Measurements from ENCODE around the gene PGS1. TPM values are rescaled to one million over a fixed set of nuclear protein-coding genes. Genes with fewer than 3 reads are reported as not detected.
"Not testable (repeated sequence)": the region's sequence is repeated elsewhere in the genome, so short reads cannot be mapped to it uniquely, and the experiment has no call there.

Gene PGS1
- total RNA-seq, 2 experiments from 2014 or later, result 70.2 to 73.2 TPM

DNA sequence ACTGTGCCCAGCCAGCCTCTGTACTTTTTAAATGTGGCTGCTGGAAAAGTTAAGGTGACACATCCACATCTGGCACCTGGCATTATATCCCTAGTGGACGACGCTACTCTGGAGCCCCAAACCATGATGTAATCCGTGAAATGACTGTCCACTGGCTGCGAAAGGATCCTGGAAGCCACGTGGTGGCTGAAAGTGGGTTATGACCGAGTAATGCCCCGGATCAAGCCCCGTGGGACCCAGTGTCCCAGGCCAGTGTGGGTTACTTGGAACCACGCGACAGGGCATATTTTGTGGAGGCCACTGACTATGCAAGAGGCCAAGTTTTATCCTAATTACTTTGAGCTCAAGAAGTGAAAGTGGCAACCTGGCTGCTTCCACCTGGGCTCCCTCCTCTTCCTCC lies 79.6 kb downstream of the PGS1 start:
- Mint-ChIP-seq H3K36me3 (no peaks in the 10 kb centered on the region), H3K4me1 (no peaks in the 10 kb centered on the region), H3K4me3 (no peak overlapping the region), H3K9me3 (no peaks in the 10 kb centered on the region), H3K27me3 (no peaks in the 10 kb centered on the region), H3K27ac (no peak overlapping the region)
- ATAC-seq (ENCODE audit: low read depth) (no peak), DNase-seq (no peak)
- POLR2A ChIA-PET, result interaction anchor here (0.7 kb wide), 1 partner anchor 97 kb away, joined by 5 read pairs; no protein-coding TSS in a partner anchor

DNA sequence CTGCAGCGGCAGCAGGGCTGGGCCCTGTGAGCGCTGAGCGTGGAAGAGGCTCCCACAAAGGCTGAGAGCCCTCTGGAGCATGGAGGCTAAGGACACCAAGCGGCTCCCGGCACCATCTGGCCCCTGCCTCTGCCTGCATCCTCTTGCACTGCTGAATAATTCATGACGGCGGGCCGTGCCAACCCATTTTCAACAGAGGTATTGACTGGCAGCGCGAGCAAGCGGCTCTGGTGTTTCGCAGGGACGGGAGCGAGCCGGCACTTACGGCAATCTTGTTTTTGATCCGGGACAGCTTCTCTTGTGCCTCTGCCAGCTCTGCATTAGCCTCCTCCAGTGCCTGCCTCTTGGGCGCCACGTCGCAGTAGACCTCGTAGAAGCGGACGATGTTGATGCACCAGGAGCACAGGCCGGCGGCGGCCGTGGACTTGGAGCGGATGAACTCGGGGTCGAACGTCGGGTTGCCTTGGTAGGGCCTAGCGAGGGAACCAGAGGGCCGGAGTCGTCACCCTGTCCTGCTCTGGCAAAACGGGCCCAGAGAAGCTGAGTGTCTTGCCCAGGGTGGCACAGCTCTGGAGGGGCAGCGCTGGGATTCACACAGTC lies 80.4 kb downstream of the PGS1 start:
- POLR2A ChIA-PET, result no interaction called here
- Mint-ChIP-seq H3K27me3 (no peaks in the 10 kb centered on the region), H3K4me1 (no peaks in the 10 kb centered on the region), H3K36me3 (no peaks in the 10 kb centered on the region), H3K27ac (no peak overlapping the region), H3K9me3 (no peaks in the 10 kb centered on the region), H3K4me3 (no peak overlapping the region)
- no peak for ATAC-seq (ENCODE audit: low read depth)
- DNase-seq, result no peak

DNA sequence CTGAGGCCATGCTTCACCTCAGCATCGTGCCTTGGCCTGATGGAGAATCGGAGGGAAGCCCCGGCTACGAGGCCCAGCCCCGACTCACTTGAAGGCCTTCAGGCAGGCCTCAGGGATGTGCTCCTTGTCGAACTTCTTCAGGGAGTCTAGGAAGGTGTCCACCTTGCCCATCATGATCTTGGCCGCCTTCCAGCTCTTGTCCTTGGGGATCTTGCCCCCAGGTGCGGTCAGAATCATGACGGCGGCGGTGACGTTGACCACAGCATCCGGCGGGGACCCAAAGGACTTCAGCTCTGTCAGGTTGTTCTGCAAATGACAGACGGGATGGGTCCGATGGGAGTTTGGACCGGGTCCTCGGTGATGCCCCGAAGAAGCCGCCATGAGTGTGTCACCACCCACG lies 81.2 kb downstream of the PGS1 start:
- H3K4me1 Mint-ChIP-seq, result no peaks in the 10 kb centered on the region
- ATAC-seq (ENCODE audit: low read depth) (no peak), DNase-seq (no peak)
- no peaks in the 10 kb centered on the region for H3K9me3 Mint-ChIP-seq
- H3K36me3 Mint-ChIP-seq, result no peaks in the 10 kb centered on the region
- H3K27ac Mint-ChIP-seq, result no peak overlapping the region
- POLR2A ChIA-PET, result no interaction called here
- no peaks in the 10 kb centered on the region for H3K27me3 Mint-ChIP-seq
- H3K4me3 Mint-ChIP-seq, result no peak overlapping the region

DNA sequence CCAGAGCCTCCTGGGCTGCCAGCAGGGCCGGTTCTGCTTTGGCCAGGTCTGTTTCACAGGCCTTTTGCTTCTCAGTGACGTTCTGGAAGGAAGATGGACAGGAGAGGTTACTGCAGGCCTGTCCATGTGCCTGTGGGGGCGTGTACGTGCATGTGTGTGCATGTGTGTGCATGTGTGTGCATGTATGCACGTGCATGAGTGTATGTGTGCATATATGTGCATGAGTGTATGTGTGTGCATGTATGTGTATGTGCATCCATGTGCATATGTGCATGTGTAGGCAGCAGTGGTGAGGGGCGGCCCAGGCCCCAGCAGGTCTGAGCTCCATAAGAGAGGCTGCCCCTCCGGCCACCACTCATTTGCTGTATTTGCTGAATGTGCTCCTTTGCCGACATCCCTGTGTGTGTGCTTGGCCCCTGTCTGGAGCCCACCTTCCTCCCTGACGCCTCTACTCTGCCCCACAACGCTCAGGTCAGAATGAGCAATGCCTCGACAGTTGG lies 81.8 kb downstream of the PGS1 start:
- H3K4me1 Mint-ChIP-seq, result no peaks in the 10 kb centered on the region
- H3K27me3 Mint-ChIP-seq, result no peaks in the 10 kb centered on the region
- H3K27ac Mint-ChIP-seq, result no peak overlapping the region
- POLR2A ChIA-PET, result no interaction called here
- DNase-seq, result no peak
- no peaks in the 10 kb centered on the region for H3K9me3 Mint-ChIP-seq
- no peaks in the 10 kb centered on the region for H3K36me3 Mint-ChIP-seq
- no peak overlapping the region for H3K4me3 Mint-ChIP-seq
- no peak for ATAC-seq (ENCODE audit: low read depth)

DNA sequence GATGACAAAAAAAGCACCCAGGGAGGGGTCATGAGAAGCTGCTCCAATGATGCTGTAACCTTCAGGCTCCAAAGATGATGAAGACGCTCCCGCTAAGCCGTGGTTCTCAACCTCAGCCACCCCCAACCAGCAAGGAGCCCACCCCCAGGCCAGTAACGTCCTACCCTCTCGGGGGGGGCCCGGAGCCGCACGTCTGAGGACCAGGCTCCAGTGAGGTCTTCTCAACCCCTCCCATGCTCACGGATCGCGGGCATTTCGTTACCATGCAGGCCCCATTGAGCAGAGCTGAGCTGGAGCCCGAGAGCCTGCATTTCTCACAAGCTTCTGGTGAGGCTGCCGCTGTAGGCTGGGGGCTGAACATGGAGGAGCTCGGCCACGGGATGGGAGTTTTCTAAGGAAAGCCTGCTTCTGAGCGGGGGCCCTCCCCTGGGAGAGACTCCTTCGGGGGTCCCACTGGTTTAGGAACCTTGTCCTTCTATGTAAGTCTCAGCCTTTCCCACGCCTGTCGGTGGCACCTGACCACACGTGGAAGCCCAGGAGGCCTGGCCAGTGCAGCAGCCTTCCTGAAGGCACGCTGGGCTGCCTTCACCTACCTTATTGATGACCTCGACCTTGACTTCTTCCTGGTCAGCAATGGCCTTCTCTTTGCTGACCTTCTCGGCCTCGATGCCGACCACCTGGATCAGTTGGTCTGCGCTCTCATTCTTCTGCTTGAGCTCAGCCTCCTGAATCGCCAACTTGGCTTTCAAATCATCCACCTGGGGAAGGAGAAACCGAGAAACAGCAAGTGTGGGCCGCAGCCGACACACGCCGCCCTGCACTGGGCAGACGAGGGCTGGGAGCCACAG lies 82.7 kb downstream of the PGS1 start:
- POLR2A ChIA-PET, result no interaction called here
- no peaks in the 10 kb centered on the region for H3K36me3 Mint-ChIP-seq
- H3K9me3 Mint-ChIP-seq, result no peaks in the 10 kb centered on the region

DNA sequence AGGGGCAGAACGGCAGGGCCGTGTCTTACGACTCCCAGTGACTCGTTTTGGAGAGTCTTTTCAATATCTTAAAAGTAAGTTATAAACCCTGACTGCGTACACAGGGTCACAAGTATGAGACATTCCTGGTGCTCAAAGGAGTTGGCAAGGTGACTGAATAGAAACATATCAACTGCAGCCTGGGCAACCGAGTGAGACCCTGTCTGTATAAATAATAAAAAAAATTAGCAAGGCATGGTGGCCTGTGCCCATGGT lies 83.3 kb downstream of the PGS1 start:
- DNase-seq (no peak), ATAC-seq (ENCODE audit: low read depth) (no peak)
- Mint-ChIP-seq H3K36me3 (no peaks in the 10 kb centered on the region), H3K27me3 (no peaks in the 10 kb centered on the region), H3K4me3 (no peak overlapping the region), H3K27ac (no peak overlapping the region), H3K4me1 (no peaks in the 10 kb centered on the region), H3K9me3 (no peaks in the 10 kb centered on the region)
- POLR2A ChIA-PET, result no interaction called here

More for the DNA sequence above, 82.7 kb downstream of the PGS1 start:
- Mint-ChIP-seq H3K4me3 (no peak overlapping the region), H3K27me3 (no peaks in the 10 kb centered on the region), H3K4me1 (no peaks in the 10 kb centered on the region), H3K27ac (no peak overlapping the region)
- DNase-seq (no peak), ATAC-seq (ENCODE audit: low read depth) (no peak)

DNA sequence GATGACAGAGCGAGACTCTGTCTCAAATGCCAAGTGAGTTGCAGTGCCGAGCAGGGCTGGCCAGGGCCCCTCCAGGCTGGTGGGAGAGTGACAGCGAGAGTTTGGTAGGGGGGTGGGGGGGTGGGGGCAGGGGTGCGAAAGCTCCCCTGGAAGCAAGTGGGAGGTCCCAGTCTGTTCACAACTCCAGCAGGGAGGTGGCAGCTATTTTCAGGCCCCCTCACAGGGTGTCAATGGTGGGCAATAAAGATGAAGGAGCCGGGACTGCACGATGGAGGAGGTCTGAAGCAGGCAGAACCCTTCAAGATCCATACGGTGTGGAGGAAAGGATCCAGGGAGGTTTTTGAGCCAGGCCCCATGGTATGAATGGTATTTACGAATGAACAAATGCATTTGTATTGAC lies 83.7 kb downstream of the PGS1 start:
- ATAC-seq (ENCODE audit: low read depth), result no peak

DNA sequence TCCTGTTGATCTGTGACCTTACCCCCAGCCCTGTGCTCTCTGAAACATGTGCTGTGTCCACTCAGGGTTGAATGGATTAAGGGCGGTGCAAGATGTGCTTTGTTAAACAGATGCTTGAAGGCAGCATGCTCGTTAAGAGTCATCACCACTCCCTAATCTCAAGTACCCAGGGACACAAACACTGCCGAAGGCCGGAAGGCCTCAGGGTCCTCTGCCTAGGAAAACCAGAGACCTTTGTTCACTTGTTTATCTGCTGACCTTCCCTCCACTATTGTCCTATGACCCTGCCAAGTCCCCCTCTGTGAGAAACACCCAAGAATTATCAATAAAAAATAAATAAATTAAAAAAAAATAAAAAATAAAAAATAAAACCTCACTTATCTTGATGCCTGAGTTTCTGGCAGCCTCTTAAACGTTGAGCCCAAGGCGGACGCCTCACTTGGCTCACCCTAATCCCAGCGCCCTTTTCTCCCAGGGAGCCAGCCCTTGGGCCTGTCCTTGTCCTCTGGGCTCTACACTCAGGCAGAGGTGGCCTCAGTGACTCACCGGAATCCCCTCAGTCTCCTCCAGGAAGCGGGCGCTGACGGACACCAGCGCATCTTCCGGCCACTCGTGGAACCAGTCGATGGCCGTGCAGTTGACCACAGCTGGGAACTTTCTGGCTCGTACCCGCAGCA lies 87.8 kb downstream of the PGS1 start:
- H3K27ac Mint-ChIP-seq; H3K4me1 Mint-ChIP-seq; H3K4me3 Mint-ChIP-seq; DNase-seq; H3K36me3 Mint-ChIP-seq; H3K27me3 Mint-ChIP-seq; H3K9me3 Mint-ChIP-seq; ATAC-seq (ENCODE audit: low read depth); POLR2A ChIA-PET: not testable (repeated sequence)

More for the DNA sequence above, 83.7 kb downstream of the PGS1 start:
- Mint-ChIP-seq H3K4me3 (no peak overlapping the region), H3K27me3 (no peaks in the 10 kb centered on the region), H3K27ac (no peak overlapping the region), H3K36me3 (no peaks in the 10 kb centered on the region), H3K4me1 (no peaks in the 10 kb centered on the region), H3K9me3 (no peaks in the 10 kb centered on the region)
- DNase-seq, result no peak
- POLR2A ChIA-PET, result no interaction called here

DNA sequence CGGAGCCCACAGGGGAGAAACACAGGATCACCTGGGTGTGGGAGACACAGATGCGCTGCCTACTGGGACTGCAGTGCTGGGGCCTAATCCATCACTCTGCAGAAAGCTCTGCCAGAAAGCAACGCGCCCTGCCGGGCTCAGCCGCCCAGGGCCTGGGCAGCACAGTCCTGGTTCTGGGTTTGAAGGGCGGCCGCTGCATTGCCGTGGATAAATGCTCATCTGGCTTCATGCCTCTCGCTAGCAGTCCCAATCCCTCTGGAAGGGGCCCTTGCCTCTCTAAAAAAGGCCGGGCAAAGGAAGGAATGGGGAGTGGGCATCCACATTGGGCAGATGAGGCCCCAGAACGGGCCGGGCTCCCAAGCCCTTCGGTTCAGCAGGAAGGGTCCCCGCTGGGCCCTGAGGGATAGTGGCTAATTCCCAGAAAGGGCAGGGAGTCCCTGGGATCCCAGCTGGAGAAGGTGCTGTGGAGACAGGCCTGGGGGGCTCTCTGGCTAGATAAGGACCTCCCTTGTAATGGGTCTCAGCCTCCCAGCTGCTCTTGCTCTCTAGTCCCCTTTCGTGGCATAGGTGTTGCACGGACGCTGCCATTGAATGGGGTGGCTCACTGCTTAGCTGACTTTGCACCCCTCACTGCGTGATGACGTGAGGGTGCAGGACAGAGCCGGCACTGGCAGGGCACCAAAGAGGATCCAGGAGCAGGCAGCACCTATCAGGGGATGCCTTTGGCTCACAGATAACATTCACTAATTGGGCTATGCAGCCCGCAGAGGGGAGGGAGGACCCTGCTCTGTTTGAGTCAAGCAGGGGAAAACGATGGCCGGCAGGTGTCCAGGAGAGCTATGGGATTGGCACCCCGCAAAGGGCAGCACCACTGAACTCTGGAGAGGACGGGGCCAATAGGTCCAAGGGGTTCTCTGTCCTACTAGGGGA lies 88.6 kb downstream of the PGS1 start:
- DNase-seq (no peak), ATAC-seq (ENCODE audit: low read depth) (no peak)
- POLR2A ChIA-PET, result no interaction called here
- H3K36me3 Mint-ChIP-seq, result no peaks in the 10 kb centered on the region
- H3K9me3 Mint-ChIP-seq, result no peaks in the 10 kb centered on the region
- no peak overlapping the region for H3K4me3 Mint-ChIP-seq
- no peak overlapping the region for H3K27ac Mint-ChIP-seq
- no peaks in the 10 kb centered on the region for H3K4me1 Mint-ChIP-seq
- H3K27me3 Mint-ChIP-seq, result no peaks in the 10 kb centered on the region

DNA sequence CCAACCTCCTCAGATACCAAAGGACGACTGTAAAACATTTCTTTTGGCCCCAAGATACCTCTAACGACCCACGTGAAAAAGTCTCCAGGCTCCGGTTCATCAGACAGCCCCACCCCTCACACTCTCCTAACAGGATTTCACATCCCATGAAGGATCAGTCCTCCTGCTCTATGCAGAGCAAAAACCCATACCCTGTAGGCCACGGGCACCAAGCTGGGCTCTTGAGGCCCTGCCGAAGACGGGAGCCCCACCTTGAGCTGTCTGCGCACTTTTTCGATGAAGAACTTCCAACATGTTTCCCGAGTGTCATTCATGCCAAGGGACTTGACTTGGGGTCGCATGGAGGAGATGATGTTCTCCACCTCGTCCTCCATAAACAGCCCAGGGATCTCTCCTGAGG lies 89.9 kb downstream of the PGS1 start:
- Mint-ChIP-seq H3K27ac (no peak overlapping the region), H3K4me1 (peaks cover 4% of the 10 kb centered on the region), H3K27me3 (no peaks in the 10 kb centered on the region), H3K36me3 (no peaks in the 10 kb centered on the region), H3K4me3 (no peak overlapping the region), H3K9me3 (no peaks in the 10 kb centered on the region)
- POLR2A ChIA-PET, result no interaction called here
- ATAC-seq (ENCODE audit: low read depth) (no peak), DNase-seq (no peak)

DNA sequence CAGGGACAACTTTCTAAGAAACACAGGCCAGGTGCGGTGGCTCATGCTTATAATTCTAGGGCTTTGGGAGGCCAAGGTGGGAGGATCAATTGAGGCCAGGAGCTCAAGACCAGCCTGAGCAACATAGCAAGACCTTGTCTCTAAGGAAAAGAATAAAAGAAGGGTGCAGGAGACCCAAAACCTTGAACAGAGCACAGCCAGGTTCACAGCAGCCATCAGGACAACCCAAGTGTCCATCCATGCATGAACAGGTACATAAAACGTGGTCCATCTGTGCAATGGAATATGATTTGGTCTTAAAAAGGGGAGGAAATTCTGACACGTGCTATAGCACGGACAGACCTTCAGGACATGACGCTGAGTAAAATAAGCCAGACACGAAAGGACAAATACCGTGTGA lies 91.0 kb downstream of the PGS1 start:
- H3K4me3 Mint-ChIP-seq, result no peak overlapping the region
- H3K36me3 Mint-ChIP-seq, result no peaks in the 10 kb centered on the region
- POLR2A ChIA-PET, result no interaction called here
- peaks cover 3% of the 10 kb centered on the region for H3K27me3 Mint-ChIP-seq
- DNase-seq (no peak), ATAC-seq (ENCODE audit: low read depth) (no peak)
- peaks cover 6% of the 10 kb centered on the region for H3K4me1 Mint-ChIP-seq
- no peak overlapping the region for H3K27ac Mint-ChIP-seq
- H3K9me3 Mint-ChIP-seq, result no peaks in the 10 kb centered on the region

DNA sequence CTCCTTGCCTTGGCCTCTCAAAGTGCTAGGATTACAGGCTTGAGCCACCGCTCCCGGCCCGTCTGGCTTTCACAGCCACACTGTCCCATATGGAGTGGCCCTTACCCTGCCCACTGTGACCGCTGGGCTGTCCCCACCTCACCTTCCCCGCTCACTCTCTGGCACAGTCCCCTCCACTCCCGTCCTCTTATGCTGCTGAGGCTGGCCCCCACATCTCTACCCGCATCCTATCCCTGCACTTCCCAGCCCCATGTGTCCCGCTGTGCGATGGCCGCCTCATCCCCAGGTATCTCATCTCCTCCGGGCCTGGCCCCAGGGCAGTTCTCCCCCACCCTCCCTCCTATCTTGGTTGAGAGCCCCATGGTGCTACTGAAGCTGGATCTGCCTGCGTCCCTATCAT lies 93.2 kb downstream of the PGS1 start:
- Mint-ChIP-seq H3K4me3 (no peak overlapping the region), H3K4me1 (peaks cover 13% of the 10 kb centered on the region), H3K9me3 (no peaks in the 10 kb centered on the region), H3K27ac (no peak overlapping the region), H3K36me3 (no peaks in the 10 kb centered on the region), H3K27me3 (peaks cover 3% of the 10 kb centered on the region)
- POLR2A ChIA-PET, result no interaction called here
- DNase-seq, result no peak
- ATAC-seq (ENCODE audit: low read depth), result no peak

All from activated naive CD8-positive, alpha-beta T cell treated with anti-CD3 and anti-CD28 coated beads, Interleukin-2, amount 10 ng/mL, durations not matched to agents 7 days and 5 days (primary cell).